Activated T-cell treated with anti-CD3 and anti-CD28 coated beads for 1 hour (primary cell): ENCODE data around the gene ZDHHC16.
"Not testable (repeated sequence)": the region's sequence is repeated elsewhere in the genome, so short reads cannot be mapped to it uniquely, and the experiment has no call there.

Source experiments
- DNase-seq: peaks from one replicate; pipeline ENCODE4 v3.0.0-alpha.2; 2020; ENCODE audit warnings: low read depth

The ZDHHC16 gene

DNA sequence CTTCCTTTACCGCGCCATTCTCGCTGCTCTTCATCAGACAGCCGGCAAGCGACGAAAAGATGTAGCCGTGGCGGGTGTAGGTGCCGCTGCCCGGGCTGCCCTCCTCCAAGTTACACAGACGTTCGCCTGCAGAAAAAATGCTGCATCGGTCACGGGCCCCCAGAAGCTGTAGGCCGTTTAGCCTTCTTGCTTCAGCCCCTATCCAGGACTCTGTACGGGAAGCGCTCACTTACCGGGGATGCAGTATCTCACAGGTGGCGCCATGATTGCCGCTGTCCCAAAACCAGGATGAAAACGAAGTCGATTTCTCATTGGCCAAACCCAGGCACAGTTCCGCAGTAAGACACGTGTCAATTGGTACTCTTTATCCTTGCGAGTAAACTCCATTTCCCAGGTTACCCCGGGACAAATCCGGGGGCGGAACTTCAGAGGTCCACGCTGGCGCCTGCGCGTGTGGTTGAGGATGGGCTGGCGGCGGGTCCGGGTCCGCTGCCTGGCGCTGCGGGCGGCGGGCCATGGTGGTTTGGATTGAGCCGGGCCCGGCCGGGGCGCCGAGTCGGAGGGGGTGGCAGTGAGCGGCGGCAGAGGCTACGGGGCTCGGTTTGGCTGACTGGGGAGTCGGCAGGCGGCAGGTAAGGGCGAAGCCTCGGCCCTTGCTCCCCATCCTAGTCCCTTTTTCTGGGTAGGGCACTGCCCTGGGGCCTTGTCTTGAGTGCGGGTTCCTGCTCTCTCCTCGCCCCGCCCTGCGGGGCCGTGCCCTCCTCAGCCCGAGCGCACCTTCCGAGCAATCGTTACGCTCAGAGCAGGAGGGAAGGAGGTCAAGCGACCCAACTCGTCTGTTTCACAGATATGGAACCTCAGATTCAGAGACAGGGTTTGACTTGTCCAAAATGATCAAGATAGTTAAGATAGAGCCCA, at the start of gene ZDHHC16, which contains the start of gene EXOSC1:
Gene ZDHHC16, plus strand, starts transcription at position 454 of the 918 bp plus-strand sequence. CDS start 5,501 bp downstream, outside the sequence.
Gene EXOSC1, minus strand, starts transcription at position 285 of the 918 bp plus-strand sequence. Its CDS starts 21 bp downstream, at position 264.
- peak; percentile 79 for DNase-seq

DNA sequence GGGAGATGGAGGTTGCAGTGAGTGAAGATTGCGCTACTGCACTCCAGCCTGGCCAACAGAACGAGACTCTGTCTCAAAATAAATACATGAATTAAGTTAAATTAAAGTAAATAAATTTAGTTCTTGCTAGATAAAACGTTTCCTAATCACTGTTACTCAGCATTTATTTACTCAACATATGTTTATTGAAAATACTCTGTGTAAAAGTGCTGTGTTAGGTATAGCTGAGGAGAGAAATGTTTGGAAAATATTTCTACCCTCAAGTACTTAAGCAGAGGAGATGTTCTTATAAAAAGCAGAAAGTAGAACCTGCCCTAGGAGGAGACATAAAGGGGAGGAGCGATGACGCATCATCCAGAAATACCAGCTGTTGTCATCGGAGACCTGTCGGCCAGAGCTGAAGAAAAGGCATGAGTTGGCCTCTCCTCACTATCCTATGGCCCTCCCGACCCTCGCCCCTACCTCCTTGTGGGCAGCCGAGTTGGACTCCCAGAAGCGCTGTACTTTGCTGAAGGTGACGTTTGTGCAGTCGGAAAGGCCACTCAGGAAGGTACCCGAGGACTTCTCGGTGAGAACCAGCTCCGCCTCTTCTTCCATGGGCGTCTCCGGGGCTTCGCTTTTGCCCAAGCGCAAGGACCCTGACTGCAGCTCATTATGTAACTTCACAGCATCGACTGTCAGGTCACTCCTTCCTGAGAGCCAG, 46.0 kb upstream of the ZDHHC16 start:
- DNase-seq = no peak

DNA sequence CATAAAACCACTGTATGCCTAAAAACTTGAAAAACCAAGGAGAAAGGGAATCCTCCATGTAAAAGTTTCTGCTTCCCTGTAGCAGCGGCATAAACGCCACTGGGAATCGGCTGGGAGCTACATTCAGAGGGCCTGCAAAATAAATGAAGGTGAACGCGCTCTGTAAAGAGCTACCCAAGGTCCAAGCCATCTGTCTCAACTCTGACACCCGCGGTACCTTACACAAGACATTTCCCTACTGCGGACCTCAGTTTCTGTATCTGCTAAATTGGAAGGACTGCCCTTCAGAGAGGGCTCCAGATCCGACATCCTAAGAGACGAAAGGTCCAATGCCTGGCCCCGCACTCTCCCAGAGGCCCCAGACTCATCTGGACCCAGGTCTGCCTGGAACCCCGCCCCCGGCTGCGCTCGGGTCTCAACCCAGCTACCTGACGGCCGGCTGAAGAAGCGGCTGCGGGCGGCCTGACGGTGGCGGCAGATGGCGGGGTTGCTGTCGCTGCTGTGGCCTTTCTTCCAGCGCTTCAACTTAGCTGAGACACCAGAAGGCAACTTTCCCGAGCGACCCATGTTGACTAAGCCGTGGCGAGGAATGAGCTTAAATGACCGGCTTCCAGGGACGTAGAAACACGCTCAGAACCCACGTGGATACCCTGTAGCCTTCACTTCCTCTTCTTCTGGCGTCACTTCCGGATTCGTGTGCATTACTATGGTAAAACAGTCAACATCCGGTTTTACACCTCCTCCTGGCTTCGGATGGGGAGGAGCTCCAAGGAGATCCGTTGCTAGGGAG, 45.1 kb upstream of the ZDHHC16 start, which contains the start of gene RRP12:
Gene RRP12, minus strand, starts transcription at position 676 of the 790 bp plus-strand sequence. Its CDS starts 109 bp downstream, at position 567.
- DNase-seq = peak; percentile 63

DNA sequence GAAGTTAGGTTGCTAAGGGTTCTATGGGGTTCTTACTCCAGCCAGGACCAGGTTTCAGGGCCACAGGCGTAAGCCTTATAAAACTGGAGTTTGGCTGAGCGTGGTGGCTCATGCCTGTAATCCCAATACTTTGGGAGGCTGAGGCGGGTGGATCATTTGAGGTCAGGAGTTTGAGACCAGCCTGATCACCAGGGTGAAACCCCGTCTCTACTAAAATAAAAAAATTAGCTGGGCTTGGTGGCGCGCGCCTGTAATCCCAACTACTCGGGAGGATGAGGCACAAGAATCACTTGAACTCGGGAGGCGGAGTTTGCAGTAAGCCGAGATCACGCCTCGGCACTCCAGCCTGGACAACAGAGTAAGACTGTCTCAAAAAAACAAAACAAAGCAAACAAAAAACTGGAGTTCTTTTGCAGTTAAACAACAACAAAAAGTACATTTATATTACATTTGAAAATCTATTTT, 44.5 kb upstream of the ZDHHC16 start:
- no peak for DNase-seq

DNA sequence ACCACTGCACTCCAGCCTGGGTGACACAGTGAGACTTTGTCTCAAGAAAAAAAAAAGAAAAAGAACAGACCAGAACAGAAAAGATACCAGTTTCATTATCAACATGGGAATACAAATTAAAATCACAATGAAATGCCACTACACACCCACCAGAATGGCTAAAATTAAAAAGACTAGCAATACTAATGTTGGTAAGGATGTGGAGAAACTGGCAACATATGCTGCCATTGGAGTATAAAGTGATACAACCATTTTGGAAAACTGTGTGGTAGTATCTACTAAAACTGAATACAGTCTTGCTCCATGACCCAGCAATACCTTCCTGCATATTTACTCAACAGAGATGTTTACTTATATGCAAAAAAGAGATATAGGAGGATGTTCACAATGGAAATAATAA, 41.9 kb upstream of the ZDHHC16 start:
- no peak for DNase-seq

DNA sequence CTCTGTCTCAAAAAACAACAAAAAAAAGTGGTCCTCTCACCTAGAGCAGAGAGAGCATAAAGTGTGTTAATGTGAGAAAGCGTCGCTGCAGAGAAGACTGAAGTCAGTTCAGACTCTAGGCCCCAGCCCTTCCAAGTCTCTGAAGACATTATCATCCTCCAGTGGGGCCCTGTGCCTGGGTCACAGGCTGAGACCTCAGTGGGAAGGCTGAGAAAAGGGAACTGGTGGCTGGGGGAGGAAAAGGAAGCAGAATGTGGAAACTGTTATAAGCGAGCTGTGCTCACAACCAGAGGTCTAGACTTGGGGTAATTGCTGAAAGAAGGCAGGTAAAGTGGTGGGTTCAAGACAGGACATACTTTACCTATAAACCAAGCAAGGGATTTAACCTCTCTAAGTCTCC, 39.9 kb upstream of the ZDHHC16 start:
- DNase-seq = no peak

GRCh38 chr10:97406483-97406882, 39.5 kb upstream of the ZDHHC16 start:
- not testable (repeated sequence) for DNase-seq

- peak; percentile 47 for DNase-seq
Measured at GRCh38 chr10:97407211-97407951, 38.6 kb upstream of the ZDHHC16 start.

DNA sequence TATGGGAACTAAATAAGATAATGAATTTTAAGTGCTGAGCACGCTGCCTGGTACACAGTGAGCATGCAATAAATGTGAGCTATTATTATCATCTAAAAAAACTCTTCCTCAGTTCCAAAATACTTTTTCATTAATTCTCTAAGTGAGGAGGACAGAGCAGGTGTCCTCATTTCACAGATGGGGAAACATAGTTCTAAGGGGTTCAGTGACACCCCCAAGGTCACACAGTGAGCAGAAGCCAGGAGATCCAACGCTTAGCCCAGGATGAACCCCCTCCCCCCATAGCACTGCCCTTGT, 38.1 kb upstream of the ZDHHC16 start:
- no peak for DNase-seq

DNA sequence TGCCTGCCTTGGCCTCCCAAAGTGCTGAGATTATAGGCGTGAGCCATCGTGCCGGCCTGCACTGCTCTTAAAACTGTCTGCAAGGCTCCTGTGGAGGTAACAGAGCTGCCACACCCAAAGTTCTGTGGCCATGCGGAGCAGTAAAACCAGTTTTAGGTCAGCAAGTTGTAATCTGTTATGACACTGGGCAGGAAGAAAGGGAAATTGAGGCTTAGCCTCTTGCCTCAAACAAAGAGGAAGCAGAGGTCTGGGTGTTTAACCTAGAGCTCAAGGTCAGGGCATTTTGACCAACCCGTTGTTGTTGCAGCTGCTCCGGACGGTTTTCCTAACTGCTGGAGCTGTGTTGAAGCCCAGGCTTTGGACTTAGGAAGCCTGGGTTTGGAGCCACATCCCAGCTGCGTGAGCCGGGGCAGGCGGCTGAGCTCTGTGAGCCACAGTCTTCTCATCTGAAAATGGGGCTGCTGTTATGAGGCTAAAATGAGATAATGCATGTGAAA, 37.4 kb upstream of the ZDHHC16 start:
- DNase-seq = no peak

- no peak for DNase-seq
Measured at GRCh38 chr10:97411406-97411805, 34.6 kb upstream of the ZDHHC16 start.

DNA sequence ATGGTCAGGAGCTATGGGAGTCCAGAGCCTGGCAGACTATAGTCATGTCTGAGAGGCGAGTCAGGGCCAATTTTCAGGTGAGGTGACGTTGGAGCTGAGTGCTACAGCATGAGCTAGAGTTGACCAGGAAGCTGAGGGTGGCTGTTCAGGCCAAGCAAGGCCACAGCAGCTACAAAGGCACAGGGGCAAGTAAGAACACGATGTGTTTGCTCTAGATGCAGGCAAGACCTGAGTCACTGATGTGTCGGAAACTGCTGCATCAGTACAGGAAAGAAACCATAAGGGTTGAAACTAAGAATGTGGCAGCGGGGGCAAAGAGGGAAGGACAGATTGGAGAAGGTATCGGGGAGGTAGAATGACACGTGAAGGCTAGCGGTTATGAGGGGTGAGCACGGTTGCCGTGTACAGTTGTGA, 33.1 kb upstream of the ZDHHC16 start:
- no peak for DNase-seq

- no peak for DNase-seq
Measured at GRCh38 chr10:97416565-97416964, 29.4 kb upstream of the ZDHHC16 start.

GRCh38 chr10:97423757-97424098, 22.2 kb upstream of the ZDHHC16 start:
- not testable (repeated sequence) for DNase-seq

- peak; percentile 93 for DNase-seq
Measured at GRCh38 chr10:97425964-97426775, 19.8 kb upstream of the ZDHHC16 start, which contains the start of gene PGAM1. Gene PGAM1, plus strand, starts transcription at chr10:97426191. Its CDS starts 117 bp downstream, at chr10:97426308.

GRCh38 chr10:97426776-97427570, 19.0 kb upstream of the ZDHHC16 start:
- no peak for DNase-seq

- DNase-seq = no peak
Measured at GRCh38 chr10:97427571-97428179, 18.3 kb upstream of the ZDHHC16 start.

DNA sequence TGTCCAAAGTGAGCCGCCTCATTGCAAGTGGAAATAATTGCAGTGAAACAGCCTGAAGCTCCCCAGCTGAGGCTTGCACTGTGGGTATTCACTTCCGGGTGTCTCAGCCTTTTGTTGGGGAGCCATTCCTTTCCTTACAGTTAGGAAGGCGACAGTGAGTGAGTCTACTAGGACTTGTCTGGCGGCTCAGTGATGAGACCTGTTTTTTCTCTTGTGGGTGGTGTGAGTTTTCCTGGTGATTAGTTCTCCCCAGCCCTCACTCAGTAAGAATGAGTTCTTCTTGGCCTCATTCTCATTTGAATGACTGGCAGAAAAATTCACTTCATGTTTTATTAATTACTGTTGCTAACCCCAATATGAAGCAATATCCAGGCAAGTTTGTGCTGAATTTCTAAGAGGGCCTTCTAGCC, 17.4 kb upstream of the ZDHHC16 start:
- peak; percentile 17 for DNase-seq

DNA sequence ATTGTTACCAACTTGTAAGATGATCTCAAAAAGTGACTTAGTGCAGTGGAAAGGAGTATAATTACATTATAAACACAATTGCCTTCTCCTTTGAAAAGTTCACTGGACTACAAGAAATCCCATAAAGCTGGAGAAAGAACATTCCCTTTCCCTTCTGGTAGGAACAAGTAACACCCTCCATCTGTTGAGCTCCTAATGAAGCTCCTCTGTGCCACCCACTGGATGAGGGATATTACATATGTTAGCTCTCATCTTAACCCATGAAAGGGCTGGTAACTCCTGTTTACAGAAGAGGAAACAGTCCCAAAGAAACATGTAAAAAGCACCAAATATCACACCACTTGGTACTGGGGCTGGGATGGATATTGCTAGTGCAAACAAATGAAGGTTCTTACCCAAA, 11.9 kb upstream of the ZDHHC16 start:
- no peak for DNase-seq
